Ectodermal cell (in vitro differentiated cells): ENCODE results near the gene DGKD.

ENCODE experiments used
- H3K27ac ChIP-seq: 2 replicates; pipeline ENCODE4 v1.7.0; 2013; ENCODE audit warnings: mild to moderate bottlenecking, low read depth, low read length; ENCODE audit not compliant: insufficient read depth, poor library complexity, severe bottlenecking
- H3K27me3 ChIP-seq: 2 replicates; pipeline ENCODE4 v1.7.0; 2013; ENCODE audit warnings: mild to moderate bottlenecking, low read length; ENCODE audit not compliant: insufficient read depth, control insufficient read depth, poor library complexity, severe bottlenecking
- H3K36me3 ChIP-seq: one replicate; pipeline ENCODE4 v1.7.0; 2013; ENCODE audit warnings: low read length; ENCODE audit not compliant: control insufficient read depth, insufficient read depth
- H3K4me1 ChIP-seq: one replicate; pipeline ENCODE4 v1.7.0; 2013; ENCODE audit warnings: low read length; ENCODE audit not compliant: control insufficient read depth, insufficient read depth
- H3K4me3 ChIP-seq: 2 replicates; pipeline ENCODE4 v1.7.0; 2013; ENCODE audit warnings: low read depth, low read length, control low read depth; ENCODE audit not compliant: insufficient read depth
- H3K9me3 ChIP-seq: 2 replicates; pipeline ENCODE4 v1.7.0; 2013; ENCODE audit warnings: mild to moderate bottlenecking, low read length, moderate library complexity; ENCODE audit not compliant: control insufficient read depth
- WGBS, 2 experiments: methylation state at CpG; one replicate each; pipeline ENCODE4 v1.1.7; 2013; ENCODE audit warnings: missing lambda C conversion rate in 2 of 2; 5-methylcytosine and 5-hydroxymethylcytosine counted together

The DGKD gene

GRCh38 chr2:233399306-233400225, 45.3 kb downstream of the DGKD start:
- Histone ChIP-seq H3K9me3 (no peaks in the 10 kb centered on the region), H3K4me1 (no peaks in the 10 kb centered on the region), H3K36me3 (no peaks in the 10 kb centered on the region), H3K4me3 (no peak overlapping the region), H3K27ac (no peak overlapping the region), H3K27me3 (no peaks in the 10 kb centered on the region)
- WGBS, 2 experiments, result 71 to 74% methylated on average over 8 of the region's 8 CpGs

DNA sequence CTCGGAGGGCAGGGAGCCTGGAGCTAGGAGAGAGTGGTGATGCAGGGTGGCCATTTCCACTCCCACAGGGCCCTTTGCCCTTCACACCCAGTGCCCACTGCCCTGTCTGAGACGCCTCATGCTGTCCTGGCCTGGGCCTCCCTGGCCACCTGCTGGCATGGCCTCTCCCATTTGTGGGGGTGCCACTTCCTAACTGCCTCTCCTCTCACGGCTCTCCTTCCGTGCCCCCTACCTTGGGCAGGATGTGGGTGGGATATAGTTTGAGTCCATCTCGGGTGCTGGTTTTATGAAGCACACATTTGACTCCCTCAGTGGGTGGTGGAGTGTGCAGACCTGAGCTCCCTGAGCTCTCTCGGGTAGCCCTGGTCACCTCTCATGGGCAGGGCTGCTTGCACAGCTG, 46.0 kb downstream of the DGKD start:
- no peak overlapping the region for H3K27ac ChIP-seq
- no peaks in the 10 kb centered on the region for H3K9me3 ChIP-seq
- H3K4me1 ChIP-seq, result no peaks in the 10 kb centered on the region
- H3K27me3 ChIP-seq, result no peaks in the 10 kb centered on the region
- no peak overlapping the region for H3K4me3 ChIP-seq
- WGBS, 2 experiments, result 85 to 87% methylated on average over 5 to 6 of the region's 6 CpGs
- no peaks in the 10 kb centered on the region for H3K36me3 ChIP-seq

- no peaks in the 10 kb centered on the region for H3K36me3 ChIP-seq
- H3K4me1 ChIP-seq, result no peaks in the 10 kb centered on the region
- 93 to 96% methylated on average over 3 of the region's 3 CpGs for WGBS, 2 experiments
- no peak overlapping the region for H3K27ac ChIP-seq
- H3K4me3 ChIP-seq, result no peak overlapping the region
- H3K9me3 ChIP-seq, result no peaks in the 10 kb centered on the region
- H3K27me3 ChIP-seq, result no peaks in the 10 kb centered on the region
Measured at GRCh38 chr2:233400961-233401360, 46.7 kb downstream of the DGKD start.

DNA sequence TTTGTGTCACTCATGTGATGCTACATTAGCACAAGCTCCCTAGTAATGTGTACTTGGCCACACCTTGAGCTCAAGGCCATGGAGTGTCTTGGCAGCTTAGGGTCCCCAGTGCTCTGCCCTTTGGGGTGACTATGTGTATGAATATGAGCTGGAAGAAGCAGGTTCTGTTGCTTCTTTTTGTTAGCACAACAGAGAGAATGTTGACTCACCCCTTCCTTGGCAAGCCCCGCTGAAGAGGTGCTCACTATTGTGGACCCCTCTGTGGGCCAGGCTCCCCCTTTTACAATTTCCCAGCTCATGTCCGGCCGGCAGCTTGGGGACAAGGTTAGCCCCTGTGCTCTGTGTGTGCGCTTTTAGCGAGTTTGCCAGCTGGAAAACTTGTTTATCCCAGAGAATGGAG, 48.1 kb downstream of the DGKD start:
- H3K9me3 ChIP-seq, result no peaks in the 10 kb centered on the region
- H3K36me3 ChIP-seq, result no peaks in the 10 kb centered on the region
- no peaks in the 10 kb centered on the region for H3K4me1 ChIP-seq
- 93 to 95% methylated on average over 5 of the region's 5 CpGs for WGBS, 2 experiments
- no peak overlapping the region for H3K4me3 ChIP-seq
- H3K27ac ChIP-seq, result no peak overlapping the region
- H3K27me3 ChIP-seq, result no peaks in the 10 kb centered on the region

- H3K27ac ChIP-seq, result no peak overlapping the region
Measured at GRCh38 chr2:233402789-233403188, 48.5 kb downstream of the DGKD start.

GRCh38 chr2:233404222-233404621, 49.9 kb downstream of the DGKD start:
- H3K4me3 ChIP-seq, result no peak overlapping the region
- no peaks in the 10 kb centered on the region for H3K27me3 ChIP-seq
- H3K9me3 ChIP-seq, result no peaks in the 10 kb centered on the region
- H3K27ac ChIP-seq, result no peak overlapping the region
- H3K4me1 ChIP-seq, result no peaks in the 10 kb centered on the region
- no peaks in the 10 kb centered on the region for H3K36me3 ChIP-seq

More at GRCh38 chr2:233402789-233403188, 48.5 kb downstream of the DGKD start:
- Histone ChIP-seq H3K4me1 (no peaks in the 10 kb centered on the region), H3K4me3 (no peak overlapping the region), H3K27me3 (no peaks in the 10 kb centered on the region), H3K36me3 (no peaks in the 10 kb centered on the region), H3K9me3 (no peaks in the 10 kb centered on the region)
- WGBS, 2 experiments, result 91 to 95% methylated on average over 5 of the region's 5 CpGs

GRCh38 chr2:233406865-233407264, 52.6 kb downstream of the DGKD start:
- WGBS, 2 experiments, result 100% methylated on average over 2 of the region's 2 CpGs; no CpG with 5 or more reads in 1 of the 2 experiments
- H3K36me3 ChIP-seq, result no peaks in the 10 kb centered on the region
- no peaks in the 10 kb centered on the region for H3K27me3 ChIP-seq
- no peak overlapping the region for H3K27ac ChIP-seq
- H3K4me1 ChIP-seq, result no peaks in the 10 kb centered on the region
- no peaks in the 10 kb centered on the region for H3K9me3 ChIP-seq
- no peak overlapping the region for H3K4me3 ChIP-seq

GRCh38 chr2:233407771-233408181, 53.5 kb downstream of the DGKD start:
- H3K4me3 ChIP-seq, result no peak overlapping the region
- 91 to 95% methylated on average over 8 of the region's 8 CpGs for WGBS, 2 experiments
- no peak overlapping the region for H3K27ac ChIP-seq
- no peaks in the 10 kb centered on the region for H3K9me3 ChIP-seq
- no peaks in the 10 kb centered on the region for H3K27me3 ChIP-seq
- H3K36me3 ChIP-seq, result no peaks in the 10 kb centered on the region
- no peaks in the 10 kb centered on the region for H3K4me1 ChIP-seq

- Histone ChIP-seq H3K4me1 (no peaks in the 10 kb centered on the region), H3K36me3 (no peaks in the 10 kb centered on the region), H3K27ac (no peak overlapping the region), H3K27me3 (no peaks in the 10 kb centered on the region), H3K9me3 (no peaks in the 10 kb centered on the region), H3K4me3 (no peak overlapping the region)
- 88 to 91% methylated on average over 9 of the region's 9 CpGs for WGBS, 2 experiments
Measured at GRCh38 chr2:233408366-233409285, 54.3 kb downstream of the DGKD start.
